ENCODE data around the gene GALNT18.

Gene GALNT18

GRCh38 chr11:11621573-11622339 is at the start of gene GALNT18:
GALNT18 (minus strand) TSS chr11:11622005.
- FAIRE-seq: no peak

GRCh38 chr11:11670574-11670973 is 48.8 kb upstream of the GALNT18 start:
- no peak for FAIRE-seq

DNA sequence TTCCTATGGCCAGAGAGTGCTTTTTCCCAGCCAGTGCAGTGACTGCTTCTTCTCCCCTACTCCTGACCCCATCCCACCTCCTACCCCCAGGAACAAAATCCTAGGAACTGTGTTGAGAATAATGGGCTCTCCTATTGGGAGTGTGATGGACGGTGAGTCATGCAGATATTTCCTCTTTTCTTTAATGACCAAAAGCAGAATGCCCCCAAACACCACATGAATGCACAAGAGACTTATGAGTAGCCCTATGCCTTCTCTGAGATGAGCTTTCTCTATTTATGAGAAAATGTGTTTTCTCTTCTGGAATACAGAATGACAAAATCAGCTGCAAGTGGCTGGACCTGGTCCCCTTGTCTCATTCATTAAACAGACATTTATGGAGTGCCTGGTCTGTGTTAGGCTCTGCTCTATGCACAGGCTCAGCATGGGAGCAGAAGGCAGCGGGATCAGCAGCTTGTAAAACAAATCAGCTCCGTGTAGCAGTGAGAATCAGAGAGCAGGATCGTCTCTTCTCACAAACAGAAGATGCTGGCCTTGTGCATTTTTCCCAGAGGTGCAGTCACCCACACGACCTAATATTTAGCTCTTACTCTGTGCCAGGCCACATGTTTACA is 47.5 kb upstream of the GALNT18 start:
- no peak for FAIRE-seq

DNA sequence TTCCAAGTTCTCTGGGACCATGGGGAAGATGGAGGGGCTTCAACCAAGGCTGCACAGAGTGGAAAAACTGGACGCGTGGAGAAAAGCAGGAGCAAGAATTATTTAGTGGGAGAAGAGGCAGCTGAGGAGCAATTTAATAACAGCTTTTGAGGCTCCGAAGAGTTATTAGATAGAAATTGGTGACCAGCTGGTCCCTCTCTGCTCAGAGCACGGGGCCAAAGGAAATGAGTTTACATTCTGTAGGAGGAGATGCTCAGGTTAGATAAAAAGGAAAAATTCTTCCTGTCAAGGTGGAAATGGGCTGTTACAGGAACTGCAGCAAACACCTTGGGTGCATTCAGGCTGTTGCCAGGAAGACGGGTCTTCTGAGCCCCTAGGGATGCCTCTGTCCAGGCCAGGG is 47.0 kb upstream of the GALNT18 start:
- no peak for FAIRE-seq

GRCh38 chr11:11668274-11668673 is 46.5 kb upstream of the GALNT18 start:
- no peak for FAIRE-seq

- no peak for FAIRE-seq
Observed at GRCh38 chr11:11667056-11667455, 45.3 kb upstream of the GALNT18 start.

- FAIRE-seq: no peak
Observed at GRCh38 chr11:11665407-11665806, 43.6 kb upstream of the GALNT18 start.

DNA sequence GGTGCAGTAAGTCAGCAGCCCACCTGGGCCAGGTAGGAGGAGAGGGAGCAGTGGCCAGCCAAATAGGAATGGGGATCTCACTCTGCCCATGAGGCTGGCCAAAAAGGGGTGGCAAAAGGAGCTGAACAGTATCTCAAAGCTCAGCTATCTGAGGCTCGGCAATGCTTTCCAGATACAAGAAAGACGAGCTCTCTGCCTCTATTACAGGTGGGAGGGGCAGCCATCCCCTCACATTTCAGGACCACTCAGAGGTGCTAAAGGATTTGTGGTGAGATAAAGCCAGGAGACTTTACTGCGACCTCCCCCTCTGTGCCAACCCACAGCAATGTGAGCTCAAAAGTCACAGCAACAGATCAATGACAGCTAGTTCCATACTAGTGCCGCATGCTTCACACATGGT is 42.1 kb upstream of the GALNT18 start:
- FAIRE-seq: no peak

DNA sequence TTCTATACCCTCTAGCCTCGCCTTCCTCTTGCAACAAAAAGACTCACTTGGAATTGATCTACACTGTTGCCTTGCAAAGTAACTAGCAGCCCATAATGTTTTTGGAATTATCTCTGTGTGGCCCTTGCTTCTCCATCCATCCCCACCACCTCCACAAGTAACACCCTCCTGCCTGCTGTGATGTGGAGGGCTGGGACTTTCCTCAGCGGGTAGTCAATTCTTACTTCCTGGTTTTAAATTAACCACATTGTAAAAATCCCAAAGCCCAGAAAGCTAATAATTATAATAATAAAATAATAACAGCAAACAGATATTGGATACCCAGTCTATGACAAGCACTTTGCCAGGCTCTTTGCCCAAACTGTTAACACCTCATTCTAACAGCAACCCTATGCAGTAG is 40.8 kb upstream of the GALNT18 start:
- FAIRE-seq: no peak

DNA sequence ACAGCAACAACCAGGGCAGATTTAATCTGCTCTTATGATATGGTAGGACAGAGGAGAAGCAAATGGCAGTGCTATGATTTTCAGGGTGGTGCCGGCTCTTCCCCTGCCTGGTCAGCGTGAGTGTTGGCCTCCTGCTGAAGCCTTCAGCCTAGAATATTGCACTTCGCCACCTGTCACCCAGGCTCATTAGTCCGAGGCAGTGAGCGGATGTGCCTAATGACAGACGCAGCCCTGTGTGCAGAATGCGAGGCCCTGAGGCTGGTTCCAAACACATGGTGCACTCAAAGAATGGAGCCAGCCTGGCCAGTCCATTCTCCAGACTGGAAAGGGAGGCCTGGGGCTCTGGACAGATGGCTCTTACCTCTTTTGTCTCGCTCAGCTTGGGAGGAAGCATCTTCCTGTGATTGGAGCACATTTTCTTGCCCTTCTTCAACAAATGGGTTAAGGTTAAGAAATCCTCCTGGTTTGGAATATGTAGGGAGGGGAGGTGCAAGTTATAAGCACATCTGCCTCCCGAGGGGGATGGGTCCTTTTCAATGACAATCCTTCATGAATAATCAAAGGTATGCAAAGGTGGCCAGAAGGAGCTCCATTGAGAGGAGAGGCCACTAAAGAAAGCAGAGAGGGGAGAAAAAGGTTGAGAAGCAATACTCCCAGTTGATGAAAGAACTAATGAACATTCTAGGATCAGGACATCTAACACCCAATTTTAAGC is 39.7 kb upstream of the GALNT18 start:
- FAIRE-seq: no peak

DNA sequence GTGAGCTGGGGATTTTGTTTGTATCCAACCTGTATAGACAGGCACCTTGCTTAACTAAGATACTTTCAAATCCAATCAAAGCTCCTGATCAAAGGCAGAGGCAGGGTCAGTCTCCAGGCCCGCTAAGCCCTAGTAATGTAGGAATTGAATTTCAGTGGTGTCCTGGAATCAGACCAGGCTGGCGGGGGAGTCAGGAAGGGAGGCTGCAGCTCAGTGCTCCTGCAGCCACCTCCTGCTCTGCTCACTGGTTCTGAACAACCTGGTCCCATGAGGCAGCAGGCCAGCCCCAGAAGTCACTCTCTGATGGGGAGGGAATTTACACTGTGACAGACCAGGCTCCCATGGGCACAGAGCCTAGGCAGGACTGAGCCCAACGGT is 38.5 kb upstream of the GALNT18 start:
- FAIRE-seq: no peak

GRCh38 chr11:11659567-11660362 is 38.0 kb upstream of the GALNT18 start:
- FAIRE-seq: no peak

GRCh38 chr11:11657218-11657955 is 35.6 kb upstream of the GALNT18 start:
- no peak for FAIRE-seq

GRCh38 chr11:11641581-11641980 is 19.8 kb upstream of the GALNT18 start:
- FAIRE-seq: no peak

- FAIRE-seq: no peak
Observed at GRCh38 chr11:11640996-11641395, 19.2 kb upstream of the GALNT18 start.

DNA sequence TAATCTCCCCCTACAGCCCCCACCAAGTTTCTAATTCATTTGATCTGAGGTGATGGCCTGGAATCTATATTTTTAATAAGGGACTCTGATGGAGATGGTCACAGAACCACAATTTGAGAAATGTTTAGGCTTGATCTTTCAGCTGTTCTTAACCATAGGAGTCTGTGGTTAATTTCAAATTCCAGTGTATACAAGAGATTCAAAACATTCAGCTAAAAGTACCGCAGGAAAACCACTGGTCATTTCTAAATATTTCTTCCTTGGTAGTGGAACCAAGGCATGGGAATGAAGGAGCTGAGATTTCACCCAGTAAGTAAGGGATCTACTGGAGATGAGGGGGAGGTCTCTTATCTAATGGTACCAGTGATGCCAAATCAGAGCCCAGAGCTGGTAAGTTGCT is 18.3 kb upstream of the GALNT18 start:
- no peak for FAIRE-seq

DNA sequence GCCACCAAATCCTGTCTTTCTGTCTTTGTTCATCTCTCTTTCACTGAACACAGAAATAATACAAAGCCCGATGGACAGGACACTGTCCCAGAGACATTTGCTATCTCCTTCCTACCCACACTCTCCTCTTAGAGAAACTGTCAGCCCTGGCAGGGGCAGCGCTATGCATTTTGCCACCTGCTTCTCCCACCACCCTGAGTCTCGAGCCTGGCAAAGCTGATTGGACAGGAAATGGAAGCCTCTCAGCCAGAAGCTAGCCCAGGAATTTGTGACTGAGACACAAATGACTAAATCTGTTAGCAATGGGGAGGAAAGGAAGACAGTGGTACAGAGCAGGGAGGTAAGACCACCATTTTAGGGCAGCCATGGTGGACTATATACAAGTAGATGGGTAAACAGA is 14.9 kb upstream of the GALNT18 start:
- FAIRE-seq: no peak

- no peak for FAIRE-seq
Observed at GRCh38 chr11:11635443-11635842, 13.6 kb upstream of the GALNT18 start.

GRCh38 chr11:11629368-11629767 is 7.6 kb upstream of the GALNT18 start:
- FAIRE-seq: no peak

DNA sequence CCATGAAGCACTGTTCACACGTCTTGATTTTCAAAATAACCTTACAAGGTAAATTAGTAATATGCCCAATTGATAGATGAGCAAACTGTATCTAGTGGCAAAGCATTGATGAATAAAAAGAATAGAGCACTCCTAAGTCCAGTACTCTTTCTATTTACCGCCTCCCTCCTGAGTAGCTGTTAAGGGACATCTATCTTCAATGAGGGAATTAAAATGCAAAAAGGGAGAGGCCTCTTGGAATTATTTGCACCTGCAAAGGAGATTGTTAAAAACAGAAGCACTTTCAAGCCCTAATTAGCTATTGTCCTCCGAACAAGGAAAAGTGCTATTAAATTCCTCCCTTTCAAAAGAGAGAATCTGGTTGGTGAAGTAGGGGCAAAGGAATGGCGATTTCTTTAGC is 6.8 kb upstream of the GALNT18 start:
- no peak for FAIRE-seq

- no peak for FAIRE-seq
Observed at GRCh38 chr11:11626128-11626527, 4.3 kb upstream of the GALNT18 start.

GRCh38 chr11:11624926-11625325 is 3.1 kb upstream of the GALNT18 start:
- FAIRE-seq: no peak

GRCh38 chr11:11624204-11624603 is 2.4 kb upstream of the GALNT18 start:
- no peak for FAIRE-seq
